ENCODE results near the gene NKAIN1.
"Not testable (repeated sequence)": the region's sequence is repeated elsewhere in the genome, so short reads cannot be mapped to it uniquely, and the experiment has no call there.

The NKAIN1 gene

DNA sequence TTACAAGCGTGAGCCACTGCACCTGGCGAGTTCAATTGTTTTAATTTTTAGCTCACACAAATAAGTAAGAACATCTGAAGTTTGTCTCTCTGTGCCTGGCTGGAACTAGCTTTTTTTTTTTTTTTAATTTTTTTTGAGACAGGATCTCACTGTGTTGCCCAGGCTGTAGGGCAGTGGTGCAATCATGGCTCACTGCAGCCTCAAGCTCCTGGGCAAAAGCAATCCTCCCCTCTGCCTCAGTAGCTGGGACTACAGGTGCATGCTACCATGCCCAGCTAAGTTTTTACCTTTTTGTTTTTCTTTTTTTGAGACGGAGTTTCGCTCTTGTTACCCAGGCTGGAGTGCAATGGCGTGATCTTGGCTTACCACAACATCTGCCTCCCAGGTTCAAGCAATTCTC lies 7.9 kb downstream of the NKAIN1 start:
- no peak for DNase-seq

- DNase-seq = no peak
These were observed 9.3 kb downstream of the NKAIN1 start for GRCh38 chr1:31230378-31230777.

DNA sequence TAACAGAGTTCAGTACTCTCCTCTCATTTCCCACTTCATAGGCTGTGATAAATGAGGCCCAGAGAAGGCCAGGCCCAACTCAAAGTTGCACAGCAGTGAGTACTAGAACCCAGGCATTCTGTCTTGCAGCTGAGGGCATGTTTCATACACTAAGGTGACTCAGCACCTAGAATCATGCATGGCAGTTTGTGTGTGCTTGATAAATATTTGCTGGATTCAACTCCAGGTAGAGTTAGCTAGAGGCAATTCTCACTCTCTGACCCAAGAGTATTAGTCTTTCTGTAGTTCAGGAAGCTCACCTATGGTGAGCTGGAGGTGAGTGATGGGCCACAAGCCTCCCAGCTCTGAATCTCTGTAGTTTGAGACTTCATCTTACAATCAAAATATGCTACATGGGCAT lies 10.7 kb downstream of the NKAIN1 start:
- no peak for DNase-seq

- DNase-seq = no peak
These were observed 11.7 kb downstream of the NKAIN1 start for GRCh38 chr1:31227891-31228568.

- no peak for DNase-seq
These were observed 15.6 kb downstream of the NKAIN1 start for GRCh38 chr1:31224068-31224467.

DNA sequence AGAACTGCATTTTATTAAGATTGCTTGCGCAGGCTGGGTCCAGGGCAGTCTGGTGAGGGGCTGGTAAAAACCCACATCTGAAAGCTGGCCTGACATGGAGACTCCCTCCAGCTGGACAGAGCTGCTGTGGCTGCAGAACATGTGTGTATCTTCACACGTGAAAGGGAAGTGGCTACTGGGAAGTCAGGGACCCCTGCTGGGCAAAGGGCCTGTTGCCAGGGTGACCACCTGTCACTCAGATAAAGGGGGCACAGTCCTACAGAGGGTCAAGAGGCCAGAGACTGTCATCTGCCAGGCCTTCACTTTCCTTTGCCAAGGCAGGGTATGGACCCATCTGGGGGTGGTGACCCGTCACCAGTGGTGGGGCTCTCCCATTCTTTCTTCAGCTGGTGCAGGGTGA lies 17.5 kb downstream of the NKAIN1 start:
- no peak for DNase-seq

- DNase-seq = no peak
These were observed 18.6 kb downstream of the NKAIN1 start for GRCh38 chr1:31221072-31221471.

DNA sequence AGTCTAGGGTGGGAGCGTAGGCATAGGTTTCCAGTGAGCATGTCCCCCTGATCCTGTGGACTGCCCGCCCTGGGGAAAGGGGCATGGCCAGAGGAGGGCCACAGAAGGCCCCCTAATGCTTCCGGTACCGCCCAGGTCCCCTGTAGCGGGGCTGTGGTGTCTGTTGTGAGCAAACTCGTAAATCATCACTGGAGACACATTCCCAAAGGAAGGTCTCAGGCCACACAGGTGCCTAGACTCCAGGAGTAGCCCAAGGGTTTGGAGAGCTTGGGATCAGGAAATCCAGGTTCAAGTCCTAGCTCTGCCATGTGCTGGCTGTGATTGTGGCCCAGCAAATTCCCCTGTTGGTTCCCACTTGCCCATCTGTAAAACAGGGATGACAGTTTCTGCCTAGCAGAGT lies 20.2 kb downstream of the NKAIN1 start:
- no peak for DNase-seq

GRCh38 chr1:31218705-31219104 lies 21.0 kb downstream of the NKAIN1 start:
- DNase-seq = no peak

DNA sequence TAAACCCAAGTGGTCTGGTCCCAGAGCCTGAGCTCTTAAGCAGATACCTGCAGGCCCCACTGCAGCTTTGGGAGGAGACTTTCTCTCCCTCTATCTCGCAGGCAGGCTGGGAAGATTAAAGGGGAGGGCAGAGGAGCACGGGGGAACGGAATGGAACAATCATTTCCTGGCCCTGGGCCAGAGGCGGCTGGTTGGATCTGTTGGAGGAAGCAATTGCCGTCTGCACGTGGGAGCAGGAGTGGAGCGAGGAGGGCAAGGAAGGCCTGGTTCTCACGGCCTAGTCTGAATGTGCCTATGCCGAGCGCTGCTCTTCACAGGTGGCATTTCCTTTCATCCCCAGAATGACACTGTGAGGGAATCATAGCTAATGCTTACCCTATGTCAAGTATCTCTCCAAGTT lies 23.7 kb downstream of the NKAIN1 start:
- DNase-seq = no peak

- DNase-seq = no peak
These were observed 24.6 kb downstream of the NKAIN1 start for GRCh38 chr1:31215065-31215570.

DNA sequence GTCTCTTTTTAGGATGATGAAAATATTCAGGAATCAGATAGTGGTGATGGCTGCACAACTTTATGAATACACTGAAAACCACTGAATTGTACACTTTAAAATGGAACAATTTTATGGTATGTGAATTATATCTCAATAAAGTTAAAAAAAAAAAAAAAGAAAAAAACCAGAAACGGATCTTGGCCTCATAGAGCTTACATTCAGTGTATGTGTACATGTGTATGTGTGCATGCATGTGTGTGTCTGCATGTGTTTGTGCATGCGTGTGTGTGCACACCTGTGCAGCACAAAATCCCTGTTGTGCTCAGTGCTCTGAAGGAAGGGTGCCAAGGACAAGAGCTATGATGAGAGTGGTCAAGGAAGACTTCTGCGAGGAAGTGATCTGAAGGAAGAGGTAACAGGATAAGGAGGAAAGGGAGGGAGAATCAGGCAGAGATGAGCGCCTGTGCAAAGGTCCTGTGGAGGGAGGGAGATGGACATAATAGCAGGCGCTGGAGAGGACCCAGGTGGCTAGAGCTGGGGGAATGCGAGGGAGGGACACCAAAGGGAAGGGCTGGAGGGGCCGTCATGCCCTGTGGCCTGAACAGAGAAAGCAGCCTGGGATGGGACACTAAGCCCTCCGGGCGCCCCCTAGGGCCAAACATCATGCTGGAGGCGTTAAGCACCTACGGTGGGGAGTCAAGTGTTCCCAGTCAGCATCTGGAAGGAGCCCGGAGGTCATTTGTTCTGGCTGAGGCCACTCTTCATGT lies 25.2 kb downstream of the NKAIN1 start:
- no peak for DNase-seq

GRCh38 chr1:31208361-31208945 lies 31.2 kb downstream of the NKAIN1 start:
- DNase-seq = no peak

DNA sequence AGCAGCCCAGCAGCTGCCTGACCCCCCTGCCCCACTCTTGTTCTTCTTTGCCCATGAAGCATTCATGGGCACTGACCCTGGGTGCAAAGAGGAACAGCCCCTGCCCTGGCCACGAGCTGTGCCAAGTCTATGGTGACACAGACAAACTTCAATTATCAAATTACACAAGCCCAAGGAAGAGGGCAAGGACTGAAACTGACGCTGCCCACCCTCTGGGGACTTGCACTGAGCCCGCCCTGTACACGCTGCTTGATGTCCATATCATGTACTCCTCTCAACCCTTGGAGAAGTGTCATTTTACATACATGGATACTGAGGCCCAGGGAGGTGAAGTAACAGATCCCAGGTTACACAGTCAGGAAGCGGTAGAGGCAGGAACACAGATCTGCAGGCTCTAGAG lies 32.1 kb downstream of the NKAIN1 start:
- DNase-seq = no peak

DNA sequence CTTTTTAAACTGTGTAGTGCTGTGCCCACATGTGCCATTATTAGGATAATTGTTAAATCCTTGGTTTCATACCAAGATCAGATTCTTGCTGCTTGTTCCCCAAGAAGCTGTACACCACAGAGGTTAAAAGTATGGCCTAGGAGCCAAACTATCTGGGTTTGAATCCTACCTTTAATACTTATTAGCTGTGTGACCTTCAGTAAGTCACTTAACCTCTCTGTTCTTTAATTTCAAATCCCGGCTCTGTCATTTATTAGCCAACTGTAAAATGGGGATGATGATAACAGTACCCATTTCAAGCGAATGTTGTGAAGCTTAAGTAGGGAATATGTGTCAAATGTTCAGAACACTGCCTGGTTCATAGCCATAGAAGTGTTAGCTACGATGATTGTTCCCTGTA lies 32.6 kb downstream of the NKAIN1 start:
- no peak for DNase-seq

- DNase-seq = no peak
These were observed 36.5 kb downstream of the NKAIN1 start for GRCh38 chr1:31203215-31203614.

DNA sequence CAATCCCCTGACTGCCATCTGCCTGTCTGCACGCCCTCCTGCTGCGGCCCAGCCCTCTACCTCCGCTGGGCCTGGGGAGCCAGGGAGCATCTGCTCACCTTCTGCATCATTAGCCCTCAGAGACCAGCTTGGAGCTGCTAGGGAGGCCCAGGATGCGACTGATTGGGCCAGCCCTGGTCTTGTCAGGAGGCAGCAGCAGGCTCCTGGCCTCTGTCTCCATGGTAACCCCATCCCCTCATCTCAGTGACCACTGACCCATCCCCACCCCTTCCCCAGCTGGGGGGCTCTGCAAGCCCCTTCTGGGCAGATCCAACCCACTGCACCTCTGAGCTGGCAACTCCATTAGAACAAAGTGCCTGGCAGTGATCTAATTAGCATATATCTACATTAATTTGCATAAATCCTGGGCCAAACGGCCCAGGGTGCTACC lies 37.7 kb downstream of the NKAIN1 start:
- no peak for DNase-seq

DNA sequence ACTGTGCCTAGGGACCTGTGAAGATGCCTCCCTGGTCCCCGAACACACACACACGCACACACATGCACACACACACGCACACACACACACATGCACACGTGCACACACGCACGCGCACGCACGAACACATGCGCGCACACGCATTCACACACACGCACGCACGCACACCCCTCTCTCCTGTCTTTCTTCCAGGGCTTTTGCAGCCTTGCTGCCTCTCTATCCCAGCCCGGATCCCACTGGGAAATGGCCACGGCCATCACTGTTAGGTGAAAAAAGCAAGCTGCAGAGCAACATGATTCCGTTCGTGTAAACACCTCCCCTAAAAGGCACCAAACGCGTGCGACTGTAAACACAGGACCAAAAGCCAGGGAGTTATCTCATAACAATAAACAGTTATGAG lies 39.7 kb downstream of the NKAIN1 start:
- DNase-seq = no peak

GRCh38 chr1:31199236-31199790 lies 40.4 kb downstream of the NKAIN1 start:
- DNase-seq = no peak

DNA sequence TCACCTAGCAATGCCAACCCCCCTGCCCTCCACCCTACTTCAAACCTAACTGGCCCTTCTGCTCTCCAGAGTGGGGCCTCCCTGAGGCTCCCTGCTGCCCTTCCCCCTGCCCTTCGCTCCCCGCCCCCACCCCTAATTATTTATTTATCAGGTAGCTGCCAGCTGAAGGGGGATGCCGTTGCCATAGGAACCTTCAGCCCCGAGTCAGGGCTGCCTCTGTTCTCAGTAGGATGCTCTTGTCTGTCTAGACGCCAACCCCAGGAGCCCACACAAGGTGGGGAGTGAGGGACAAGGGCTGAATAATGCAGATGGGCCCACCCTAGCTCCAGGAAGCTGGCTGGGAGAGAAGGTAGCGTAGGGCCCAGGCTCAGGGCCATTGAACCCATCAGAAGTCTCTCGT lies 41.1 kb downstream of the NKAIN1 start:
- DNase-seq = no peak

DNA sequence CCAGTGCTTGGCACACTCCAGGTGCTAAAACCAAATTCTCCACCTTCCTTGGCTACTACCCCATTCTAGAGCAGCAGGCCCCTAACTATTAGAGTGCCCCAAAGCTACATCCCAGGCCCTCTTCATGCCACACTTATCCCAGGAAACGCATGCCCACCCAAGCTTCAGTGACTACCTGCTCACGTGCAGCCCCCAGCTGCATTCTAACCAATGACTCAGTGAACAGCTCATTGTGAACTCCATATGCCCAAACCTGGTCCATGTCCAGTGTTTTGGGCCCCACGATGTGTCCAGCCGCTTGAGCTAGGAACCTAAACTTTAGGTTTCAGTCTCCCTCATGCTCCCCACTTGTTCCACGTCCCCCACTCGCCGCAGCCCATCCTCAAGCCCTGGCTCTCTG lies 41.5 kb downstream of the NKAIN1 start:
- no peak for DNase-seq

GRCh38 chr1:31196685-31197084 lies 43.0 kb downstream of the NKAIN1 start:
- no peak for DNase-seq

DNA sequence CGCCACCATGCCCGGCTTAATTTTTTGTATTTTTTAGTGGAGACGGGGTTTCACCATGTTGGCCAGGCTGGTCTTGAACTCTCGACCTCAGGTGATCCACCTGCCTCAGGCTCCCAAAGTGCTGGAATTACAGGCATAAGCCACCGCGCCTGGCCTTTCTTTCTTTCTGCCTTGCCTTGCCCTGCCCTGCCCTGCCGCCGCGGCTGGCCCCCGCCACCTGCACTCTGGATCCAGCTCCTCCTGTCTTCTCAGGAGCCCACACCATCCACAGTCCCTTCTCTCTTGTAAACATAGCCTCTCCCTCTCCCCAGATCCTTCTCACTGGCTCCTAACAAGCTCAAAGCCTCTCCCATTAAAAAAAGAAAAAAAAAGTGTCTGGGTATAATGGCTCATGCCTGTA lies 44.4 kb downstream of the NKAIN1 start:
- DNase-seq = not testable (repeated sequence)

DNA sequence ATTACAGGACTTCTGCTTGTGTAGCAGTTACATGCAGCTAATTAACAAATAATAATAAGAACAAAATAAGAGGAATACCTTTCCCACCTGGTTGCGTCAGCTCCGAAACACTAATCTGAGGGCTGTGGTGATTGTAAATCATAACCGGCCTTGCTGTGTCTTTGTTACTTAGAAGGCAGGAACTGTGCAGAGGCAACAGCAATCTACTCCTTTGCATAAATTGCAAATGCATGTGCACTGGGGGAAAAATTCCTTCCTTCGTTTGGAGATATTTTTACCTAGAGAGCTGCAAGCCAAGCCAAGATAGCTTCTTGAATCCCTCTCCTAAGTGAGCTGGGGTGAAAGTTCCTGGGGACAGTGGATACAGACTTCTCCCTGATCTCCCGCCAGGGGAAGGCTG lies 46.0 kb downstream of the NKAIN1 start:
- DNase-seq = no peak

All from activated T-cell treated with anti-CD3 and anti-CD28 coated beads, Interleukin-2, amount 50 U/mL, for 48 hours (primary cell).